Measurements from ENCODE around the gene SFSWAP. TPM values are rescaled to one million over a fixed set of nuclear protein-coding genes. Genes with fewer than 3 reads are reported as not detected.

The SFSWAP gene
- total and polyA plus RNA-seq, 10 donors, result 19.5 to 74.4 (median 58.8) TPM

- no peak for TF ChIP-seq POLR2AphosphoS5 (IDR thresholded peaks at IDR 0.05)
- peak in 5 of 11 experiments; percentile 19 to 57 (median 46) for TF ChIP-seq CTCF (IDR thresholded peaks at IDR 0.05 in 8 of 11, conservative IDR thresholded peaks at IDR 0.05 in 3 of 11)
- H3K27ac ChIP-seq, result no peak overlapping the region
- H3K4me3 ChIP-seq, result no peak overlapping the region
- peaks cover 0 to 9% (median 0%) of the 10 kb centered on the region in 6 donors for H3K4me1 ChIP-seq
- H3K9me3 ChIP-seq, result no peaks in the 10 kb centered on the region
- H3K27me3 ChIP-seq (replicated peaks in 1 of 7), result no peaks in the 10 kb centered on the region
- H3K36me3 ChIP-seq, result peaks cover 7 to 100% (median 86%) of the 10 kb centered on the region in 6 donors
- 87 to 91% (median 89%) methylated on average over 16 of the region's 16 CpGs for WGBS, 5 donors
- DNase-seq, result peak; percentile 48
- intact Hi-C loops (cut with DNase I; ENCODE audit: low total_unique reads), result no loop called here
These were observed 44.6 kb downstream of the SFSWAP start for GRCh38 chr12:131755305-131756113.

GRCh38 chr12:131756441-131756840 lies 45.6 kb downstream of the SFSWAP start:
- no peaks in the 10 kb centered on the region for H3K27me3 ChIP-seq (replicated peaks in 1 of 7)
- intact Hi-C loops (cut with DNase I; ENCODE audit: low total_unique reads), result no loop called here
- WGBS, 5 donors, result 94 to 96% (median 95%) methylated on average over 18 of the region's 18 CpGs
- no peak for DNase-seq
- no peak overlapping the region for H3K27ac ChIP-seq
- no peak overlapping the region for H3K4me3 ChIP-seq
- peaks cover 7 to 100% (median 91%) of the 10 kb centered on the region in 6 donors for H3K36me3 ChIP-seq
- TF ChIP-seq POLR2AphosphoS5 (IDR thresholded peaks at IDR 0.05) (peak in 1 of 3 donors; percentile 28), POLR2A (IDR thresholded peaks at IDR 0.05) (no peak), CTCF (IDR thresholded peaks at IDR 0.05 in 8 of 11, conservative IDR thresholded peaks at IDR 0.05 in 3 of 11) (no peak)
- H3K4me1 ChIP-seq, result peaks cover 0 to 9% (median 0%) of the 10 kb centered on the region in 6 donors
- no peaks in the 10 kb centered on the region for H3K9me3 ChIP-seq

GRCh38 chr12:131757111-131757510 lies 46.2 kb downstream of the SFSWAP start:
- peaks cover 7 to 100% (median 93%) of the 10 kb centered on the region in 6 donors for H3K36me3 ChIP-seq
- H3K4me1 ChIP-seq, result peaks cover 0 to 9% (median 0%) of the 10 kb centered on the region in 6 donors
- intact Hi-C loops (cut with DNase I; ENCODE audit: low total_unique reads), result no loop called here
- H3K27ac ChIP-seq, result no peak overlapping the region
- no peaks in the 10 kb centered on the region for H3K27me3 ChIP-seq (replicated peaks in 1 of 7)
- no peak overlapping the region for H3K4me3 ChIP-seq
- WGBS, 5 donors, result 95 to 97% (median 97%) methylated on average over 17 of the region's 17 CpGs
- no peaks in the 10 kb centered on the region for H3K9me3 ChIP-seq
- DNase-seq, result no peak
- no peak for TF ChIP-seq POLR2A (IDR thresholded peaks at IDR 0.05)

- DNase-seq, result no peak
- Histone ChIP-seq H3K4me1 (peaks cover 0 to 9% (median 0%) of the 10 kb centered on the region in 6 donors), H3K27ac (no peak overlapping the region), H3K27me3 (replicated peaks in 1 of 7) (no peaks in the 10 kb centered on the region), H3K4me3 (no peak overlapping the region), H3K9me3 (no peaks in the 10 kb centered on the region), H3K36me3 (peaks cover 7 to 100% (median 92%) of the 10 kb centered on the region in 6 donors)
- TF ChIP-seq CTCF (IDR thresholded peaks at IDR 0.05 in 8 of 11, conservative IDR thresholded peaks at IDR 0.05 in 3 of 11) (no peak), POLR2A (IDR thresholded peaks at IDR 0.05) (no peak), POLR2AphosphoS5 (IDR thresholded peaks at IDR 0.05) (peak in 1 of 3 donors; percentile 46)
- intact Hi-C loops (cut with DNase I; ENCODE audit: low total_unique reads), result no loop called here
- WGBS, 5 donors, result 93 to 96% (median 96%) methylated on average over 10 to 11 of the region's 11 CpGs
These were observed 47.3 kb downstream of the SFSWAP start for GRCh38 chr12:131758016-131758739.

Data from spleen (tissue), 11 donors.